ENCODE results near the gene HMGN2. TPM values are rescaled to one million over a fixed set of nuclear protein-coding genes. Genes with fewer than 3 reads are reported as not detected.
A peak's percentile ranks its signal among the peaks of the same experiment; 100 is the strongest.

The HMGN2 gene
- total RNA-seq, result 158 TPM
- long read RNA-seq, transcript HMGN2-201 (6 exons, 1,191 nt), result major isoform, 192 of 204 reads
- long read RNA-seq, partial matches to known transcripts, result 3 of 204 reads
- long read RNA-seq, other reads (novel, unspliced or antisense), result 4 of 204 reads

DNA sequence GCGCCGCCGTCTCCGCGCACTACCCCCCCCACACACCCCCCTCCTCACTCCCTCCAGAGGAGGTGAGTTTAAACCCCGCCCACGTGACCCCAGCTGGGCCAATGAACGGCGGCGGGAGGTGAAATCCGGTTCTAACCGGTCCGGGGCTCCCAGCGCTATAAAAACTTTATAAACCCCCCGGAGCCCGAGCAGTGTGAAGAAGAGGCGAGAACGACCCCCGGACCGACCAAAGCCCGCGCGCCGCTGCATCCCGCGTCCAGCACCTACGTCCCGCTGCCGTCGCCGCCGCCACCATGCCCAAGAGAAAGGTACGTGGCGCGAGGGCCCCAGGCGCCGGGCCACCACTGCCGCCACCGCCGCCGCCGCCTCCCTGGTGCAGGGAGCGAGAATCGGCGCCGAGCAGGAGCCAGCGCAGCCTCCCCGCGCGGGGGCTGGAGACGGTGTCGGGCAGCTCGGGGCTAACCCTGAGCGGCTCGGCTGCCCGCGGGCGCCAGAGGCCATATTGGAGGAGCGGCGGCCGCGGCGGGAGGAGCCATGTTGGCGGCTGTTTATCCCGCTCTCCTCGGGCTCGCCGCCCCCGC lies at the start of gene HMGN2:
TSS of gene HMGN2 (plus strand) at position 121 of the 581 bp plus-strand sequence. CDS start at position 294, 173 bp downstream.
- Histone ChIP-seq H3K27ac (replicated peaks) (peak within 1 kb of the TSS; percentile 99), H3K9me3 (replicated peaks) (no peaks in the 10 kb centered on the region), H3K27me3 (ENCODE audit: low read depth) (no peaks in the 10 kb centered on the region), H3K36me3 (peaks cover 45% of the 10 kb centered on the region), H3K4me3 (peak within 1 kb of the TSS; percentile 97), H3K4me1 (peaks cover 58% of the 10 kb centered on the region)
- intact Hi-C loops (cut with micrococcal nuclease), result no loop called here
- TF ChIP-seq, protein P1, sequence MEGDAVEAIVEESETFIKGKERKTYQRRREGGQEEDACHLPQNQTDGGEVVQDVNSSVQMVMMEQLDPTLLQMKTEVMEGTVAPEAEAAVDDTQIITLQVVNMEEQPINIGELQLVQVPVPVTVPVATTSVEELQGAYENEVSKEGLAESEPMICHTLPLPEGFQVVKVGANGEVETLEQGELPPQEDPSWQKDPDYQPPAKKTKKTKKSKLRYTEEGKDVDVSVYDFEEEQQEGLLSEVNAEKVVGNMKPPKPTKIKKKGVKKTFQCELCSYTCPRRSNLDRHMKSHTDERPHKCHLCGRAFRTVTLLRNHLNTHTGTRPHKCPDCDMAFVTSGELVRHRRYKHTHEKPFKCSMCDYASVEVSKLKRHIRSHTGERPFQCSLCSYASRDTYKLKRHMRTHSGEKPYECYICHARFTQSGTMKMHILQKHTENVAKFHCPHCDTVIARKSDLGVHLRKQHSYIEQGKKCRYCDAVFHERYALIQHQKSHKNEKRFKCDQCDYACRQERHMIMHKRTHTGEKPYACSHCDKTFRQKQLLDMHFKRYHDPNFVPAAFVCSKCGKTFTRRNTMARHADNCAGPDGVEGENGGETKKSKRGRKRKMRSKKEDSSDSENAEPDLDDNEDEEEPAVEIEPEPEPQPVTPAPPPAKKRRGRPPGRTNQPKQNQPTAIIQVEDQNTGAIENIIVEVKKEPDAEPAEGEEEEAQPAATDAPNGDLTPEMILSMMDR (IDR thresholded peaks at IDR 0.05; ENCODE audit: borderline replicate concordance), result no peak
- DNase-seq, result peak; percentile 89

DNA sequence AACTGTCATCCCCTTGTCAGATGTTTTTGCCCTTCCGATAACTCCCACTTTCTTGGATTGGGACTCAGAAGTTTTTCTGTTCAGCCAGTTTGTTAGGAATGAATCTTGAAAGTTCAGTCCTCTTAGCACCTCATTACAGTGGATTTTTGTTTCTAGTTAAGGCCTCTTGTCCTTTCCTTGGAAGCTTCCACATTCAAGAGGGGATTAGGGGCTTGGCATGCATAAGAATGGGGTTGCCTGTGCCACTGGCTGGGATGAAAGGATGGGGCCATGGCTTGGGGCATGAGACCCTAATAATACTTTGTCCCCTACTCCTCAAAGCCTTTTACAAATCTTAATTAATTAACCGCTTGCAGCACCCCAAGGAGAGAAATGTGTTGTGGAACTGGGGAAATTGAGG lies 42.5 kb upstream of the HMGN2 start:
- intact Hi-C loops (cut with micrococcal nuclease), result no loop called here
- no peak for DNase-seq
- TF ChIP-seq, protein P1 (IDR thresholded peaks at IDR 0.05; ENCODE audit: borderline replicate concordance), result no peak
- H3K4me1 ChIP-seq, result peaks cover 27% of the 10 kb centered on the region
- H3K27ac ChIP-seq (replicated peaks), result no peak overlapping the region
- H3K36me3 ChIP-seq, result peaks cover 10% of the 10 kb centered on the region
- no peaks in the 10 kb centered on the region for H3K9me3 ChIP-seq (replicated peaks)
- H3K4me3 ChIP-seq, result no peak overlapping the region
- H3K27me3 ChIP-seq (ENCODE audit: low read depth), result peaks cover 10% of the 10 kb centered on the region

DNA sequence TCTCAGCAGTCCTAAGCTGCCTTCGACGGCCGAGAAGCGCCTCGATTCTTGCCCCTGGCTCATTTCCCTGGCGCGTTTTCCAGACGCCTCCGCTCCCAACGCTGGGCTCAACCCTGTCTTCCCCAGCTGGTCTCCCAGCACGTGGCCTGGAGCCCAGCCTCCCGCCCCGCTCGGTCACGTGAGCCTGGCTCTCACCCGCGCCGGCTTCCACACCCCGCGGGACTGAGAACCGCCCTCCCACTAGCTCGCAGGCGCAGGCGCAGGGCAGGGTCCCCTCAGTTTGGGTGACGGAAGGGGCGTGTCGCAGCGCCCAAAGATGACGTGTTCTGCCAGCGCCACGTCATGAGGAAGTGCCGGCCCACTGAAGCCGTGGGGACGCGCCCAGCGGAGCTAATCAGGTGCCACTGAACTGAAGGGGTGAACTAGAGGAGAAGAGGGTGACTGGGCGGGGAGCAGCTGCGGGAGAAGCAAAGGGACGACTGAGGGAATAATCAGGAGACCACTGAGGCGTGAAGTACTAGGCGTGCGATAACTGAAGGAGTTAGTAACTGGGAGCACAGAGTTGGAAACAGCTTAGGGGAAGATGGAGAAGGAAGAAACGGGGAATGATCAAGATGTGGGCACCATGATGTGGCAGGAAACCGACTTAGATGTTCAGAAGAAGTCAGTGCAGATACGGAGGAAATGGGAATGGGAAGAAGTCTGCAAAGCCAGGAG lies 40.1 kb upstream of the HMGN2 start, which contains the start of gene DHDDS:
TSS of gene DHDDS (plus strand) at position 343 of the 717 bp plus-strand sequence. CDS start 625 bp downstream, outside the sequence.
- Histone ChIP-seq H3K4me3 (peak within 1 kb of the TSS; percentile 88), H3K27ac (replicated peaks) (peak within 1 kb of the TSS; percentile 88), H3K9me3 (replicated peaks) (no peaks in the 10 kb centered on the region), H3K4me1 (peaks cover 27% of the 10 kb centered on the region), H3K36me3 (peaks cover 30% of the 10 kb centered on the region), H3K27me3 (ENCODE audit: low read depth) (no peaks in the 10 kb centered on the region)
- intact Hi-C loops (cut with micrococcal nuclease), result no loop called here
- TF ChIP-seq, protein P1 (IDR thresholded peaks at IDR 0.05; ENCODE audit: borderline replicate concordance), result no peak
- DNase-seq, result peak; percentile 98

DNA sequence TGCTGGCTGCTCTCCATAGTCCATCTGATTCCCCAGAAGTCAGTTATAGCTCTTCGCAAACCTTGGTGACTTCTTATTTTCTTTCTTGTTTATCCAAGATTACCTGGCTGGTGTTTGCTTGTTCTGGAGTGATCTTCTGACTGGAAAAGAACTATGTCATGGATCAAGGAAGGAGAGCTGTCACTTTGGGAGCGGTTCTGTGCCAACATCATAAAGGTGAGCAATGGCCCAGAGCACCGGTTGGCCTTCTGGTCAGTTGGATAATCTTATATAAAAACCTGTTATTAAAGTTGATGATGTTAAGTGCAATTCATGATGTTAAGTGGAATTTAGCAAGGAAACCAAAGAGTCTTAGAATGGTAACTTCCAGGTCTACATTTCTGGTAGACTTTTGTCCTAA lies 39.4 kb upstream of the HMGN2 start:
- H3K27ac ChIP-seq (replicated peaks), result peak overlapping the region; percentile 88
- intact Hi-C loops (cut with micrococcal nuclease), result no loop called here

DNA sequence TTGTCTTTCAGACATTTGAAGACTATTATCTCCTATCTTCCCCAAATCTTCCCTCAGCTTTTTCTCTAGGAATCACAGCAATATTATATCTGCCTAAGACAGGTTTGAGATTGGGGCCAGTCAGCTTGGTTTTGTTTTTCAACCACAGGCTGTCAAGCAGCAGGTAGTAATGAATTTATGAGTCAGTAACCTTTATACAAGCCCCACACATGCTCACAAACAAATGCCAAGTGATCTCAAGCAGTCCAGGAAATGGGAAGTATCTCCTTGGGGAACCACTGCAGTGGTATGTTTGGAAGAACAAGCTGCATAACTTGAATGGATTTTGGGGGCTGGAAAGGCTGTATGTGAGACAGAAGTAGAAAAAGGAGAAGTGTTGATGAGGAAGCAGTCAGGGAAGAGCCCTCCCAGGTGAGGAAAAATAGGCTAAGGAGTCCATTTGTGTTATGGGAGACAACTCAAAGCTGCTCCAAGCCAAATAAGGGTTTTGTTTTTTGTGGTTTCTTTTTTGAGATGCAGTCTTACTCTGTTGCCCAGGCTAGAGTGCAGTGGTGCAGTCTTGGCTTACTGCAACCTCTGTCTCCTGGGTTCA lies 38.0 kb upstream of the HMGN2 start:
- TF ChIP-seq, protein P1 (IDR thresholded peaks at IDR 0.05; ENCODE audit: borderline replicate concordance), result no peak
- no peak overlapping the region for H3K4me3 ChIP-seq
- no peaks in the 10 kb centered on the region for H3K27me3 ChIP-seq (ENCODE audit: low read depth)
- no peak overlapping the region for H3K27ac ChIP-seq (replicated peaks)
- H3K9me3 ChIP-seq (replicated peaks), result no peaks in the 10 kb centered on the region
- intact Hi-C loops (cut with micrococcal nuclease), result no loop called here
- H3K4me1 ChIP-seq, result peaks cover 27% of the 10 kb centered on the region
- DNase-seq, result no peak
- peaks cover 51% of the 10 kb centered on the region for H3K36me3 ChIP-seq

More for the DNA sequence above, 39.4 kb upstream of the HMGN2 start:
- H3K36me3 ChIP-seq, result peaks cover 36% of the 10 kb centered on the region
- TF ChIP-seq, protein P1 (IDR thresholded peaks at IDR 0.05; ENCODE audit: borderline replicate concordance), result no peak
- peak overlapping the region; percentile 88 for H3K4me3 ChIP-seq
- no peaks in the 10 kb centered on the region for H3K27me3 ChIP-seq (ENCODE audit: low read depth)
- H3K9me3 ChIP-seq (replicated peaks), result no peaks in the 10 kb centered on the region
- DNase-seq, result no peak
- peaks cover 27% of the 10 kb centered on the region for H3K4me1 ChIP-seq

All from left ventricle myocardium inferior (tissue), 1 donor.